M059J (cell line): ENCODE measurements around the gene KREMEN2. TPM values are rescaled to one million over a fixed set of nuclear protein-coding genes. Genes with fewer than 3 reads are reported as not detected.
"Not testable (repeated sequence)": the region's sequence is repeated elsewhere in the genome, so short reads cannot be mapped to it uniquely, and the experiment has no call there.

ENCODE experiments used
- DNase-seq: peaks from one replicate; pipeline ENCODE4 v3.0.0-alpha.2; 2012; ENCODE audit warnings: low read depth
- total RNA-seq: library from RNA; depleted of rRNA; stranded (reverse); fragments of >200 nt; shearing (Covaris generic); gene quantifications from 2 replicates; pipeline ENCODE4 v1.2.3, GENCODE V29; 2014; rRNA removed

KREMEN2 gene, protein sequence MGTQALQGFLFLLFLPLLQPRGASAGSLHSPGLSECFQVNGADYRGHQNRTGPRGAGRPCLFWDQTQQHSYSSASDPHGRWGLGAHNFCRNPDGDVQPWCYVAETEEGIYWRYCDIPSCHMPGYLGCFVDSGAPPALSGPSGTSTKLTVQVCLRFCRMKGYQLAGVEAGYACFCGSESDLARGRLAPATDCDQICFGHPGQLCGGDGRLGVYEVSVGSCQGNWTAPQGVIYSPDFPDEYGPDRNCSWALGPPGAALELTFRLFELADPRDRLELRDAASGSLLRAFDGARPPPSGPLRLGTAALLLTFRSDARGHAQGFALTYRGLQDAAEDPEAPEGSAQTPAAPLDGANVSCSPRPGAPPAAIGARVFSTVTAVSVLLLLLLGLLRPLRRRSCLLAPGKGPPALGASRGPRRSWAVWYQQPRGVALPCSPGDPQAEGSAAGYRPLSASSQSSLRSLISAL
- 2.1 and 6.3 TPM in 2 replicates for total RNA-seq

DNA sequence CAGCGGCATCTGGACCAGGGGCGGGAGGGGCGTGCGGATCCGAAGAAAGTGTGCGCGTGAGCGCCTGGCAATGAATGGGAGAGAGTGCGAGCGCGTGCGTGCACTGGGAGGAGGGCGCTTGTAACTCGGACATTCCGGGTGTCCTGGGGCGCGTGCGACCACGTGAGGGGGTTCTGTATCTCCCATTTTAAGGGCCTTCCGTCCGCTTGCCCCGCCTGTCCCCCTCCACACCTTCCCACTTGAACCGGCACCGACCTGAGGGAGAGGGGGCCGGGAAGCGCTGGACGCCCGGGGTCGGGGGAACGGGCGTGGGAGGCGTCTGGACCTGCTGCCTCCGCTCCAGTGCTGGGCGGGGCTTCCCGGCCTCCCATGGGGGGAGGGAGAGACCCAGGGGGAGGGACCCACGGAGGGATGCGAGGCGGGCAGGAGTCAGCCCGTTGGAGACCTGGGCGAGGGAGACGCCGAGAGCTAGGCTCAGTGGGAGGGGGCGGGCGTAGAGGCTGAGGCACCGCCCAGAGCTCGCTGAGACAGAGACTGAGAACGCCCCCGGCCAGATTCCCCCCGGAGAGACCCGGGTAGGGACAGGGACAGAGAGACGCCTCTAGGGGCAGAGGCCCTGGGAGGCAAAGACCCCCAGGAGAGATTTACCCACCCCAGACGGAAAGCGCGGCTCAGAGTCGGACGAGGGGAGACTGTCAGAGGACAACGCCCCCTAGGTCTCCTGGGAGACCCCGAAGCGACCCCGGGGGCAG, at the start of gene KREMEN2:
TSS of gene KREMEN2 (plus strand) at position 553 of the 752 bp plus-strand sequence. CDS start 246 bp downstream, outside the sequence.
- peak; percentile 65 for DNase-seq

DNA sequence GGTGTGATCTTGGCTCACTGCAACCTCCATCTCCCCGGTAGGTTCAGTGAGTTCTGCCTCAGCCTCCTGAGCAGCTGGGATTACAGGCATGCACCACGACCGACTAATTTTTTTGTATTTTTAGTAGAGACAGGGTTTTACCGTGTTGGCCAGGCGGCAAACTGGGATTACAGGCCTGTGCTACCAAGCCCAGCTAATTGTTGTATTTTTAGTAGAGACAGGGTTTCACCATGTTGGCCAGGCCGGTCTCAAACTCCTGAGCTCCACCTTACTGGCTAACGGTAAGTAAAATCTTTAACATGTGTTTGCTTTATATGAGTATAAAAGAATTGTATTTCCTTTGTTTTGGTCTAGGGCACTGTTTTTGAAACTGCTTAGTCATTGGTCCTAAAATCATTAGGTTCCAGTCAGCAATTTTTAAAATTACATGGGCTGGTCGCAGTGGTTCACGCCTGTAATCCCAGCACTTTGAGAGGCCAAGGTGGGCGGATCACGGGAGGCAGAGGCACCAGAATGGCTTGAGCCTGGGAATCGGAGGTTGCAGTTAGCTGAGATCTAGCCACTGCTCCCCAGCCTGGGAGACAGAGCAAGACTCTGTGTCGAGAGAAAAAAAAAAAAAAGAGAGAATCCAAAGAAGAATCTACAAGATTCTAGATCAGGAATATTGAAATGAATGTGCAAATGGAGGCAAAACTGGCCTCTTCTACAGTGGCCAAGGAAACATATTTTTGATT, 48.7 kb upstream of the KREMEN2 start:
- peak; percentile 13 for DNase-seq

DNA sequence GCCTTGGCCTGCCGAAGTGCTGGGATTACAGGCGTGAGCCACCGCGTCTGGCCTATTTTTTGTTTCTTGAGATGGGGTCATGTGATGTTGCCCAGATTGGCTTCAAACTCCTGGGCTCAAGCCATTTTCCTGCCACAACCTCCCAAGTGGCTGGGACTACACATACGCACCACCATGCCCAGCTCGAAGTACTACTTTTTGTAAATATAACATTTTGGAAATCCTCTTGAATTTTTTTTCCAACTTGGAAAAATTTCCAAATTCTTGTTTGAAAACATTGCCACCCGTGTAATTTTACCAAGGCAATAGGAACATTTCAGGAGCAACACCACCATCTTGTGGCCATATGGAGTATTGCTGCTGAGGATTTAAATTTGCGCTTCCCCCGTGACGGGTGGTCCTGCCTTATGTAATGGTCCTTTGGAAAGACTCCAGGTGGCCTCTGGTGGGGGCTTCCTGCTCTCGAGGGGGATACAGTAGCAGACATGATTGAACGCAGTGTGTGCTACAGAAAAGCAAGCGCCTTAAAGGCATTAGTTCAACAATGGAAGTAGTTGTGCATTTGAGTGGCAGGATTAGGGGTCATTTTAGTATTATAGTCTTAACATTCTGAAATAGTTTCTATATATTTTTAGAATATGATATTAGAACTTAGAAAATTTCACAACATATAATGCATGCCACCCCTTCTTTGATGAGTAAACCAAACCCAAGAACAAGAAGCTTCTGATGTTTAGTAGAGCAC, 44.4 kb upstream of the KREMEN2 start:
- peak; percentile 54 for DNase-seq

DNA sequence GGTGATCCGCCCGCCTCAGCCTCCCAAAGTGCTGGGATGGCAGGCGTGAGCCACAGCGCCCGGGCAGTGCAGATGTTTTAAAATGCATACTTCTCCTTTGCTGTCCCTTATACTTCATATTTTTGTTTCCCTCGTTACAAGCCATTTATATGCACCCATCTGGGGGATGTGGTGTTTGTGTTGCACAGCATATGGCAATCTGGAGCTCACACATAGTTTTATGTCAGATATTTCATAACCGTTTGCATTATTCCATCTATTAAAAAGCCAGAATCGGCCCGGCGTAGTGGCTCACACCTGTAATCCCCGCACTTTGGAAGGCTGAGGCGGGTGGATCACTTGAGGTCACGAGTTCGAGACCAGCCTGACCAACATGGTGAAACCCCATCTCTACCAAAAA, 40.6 kb upstream of the KREMEN2 start:
- DNase-seq = no peak

DNA sequence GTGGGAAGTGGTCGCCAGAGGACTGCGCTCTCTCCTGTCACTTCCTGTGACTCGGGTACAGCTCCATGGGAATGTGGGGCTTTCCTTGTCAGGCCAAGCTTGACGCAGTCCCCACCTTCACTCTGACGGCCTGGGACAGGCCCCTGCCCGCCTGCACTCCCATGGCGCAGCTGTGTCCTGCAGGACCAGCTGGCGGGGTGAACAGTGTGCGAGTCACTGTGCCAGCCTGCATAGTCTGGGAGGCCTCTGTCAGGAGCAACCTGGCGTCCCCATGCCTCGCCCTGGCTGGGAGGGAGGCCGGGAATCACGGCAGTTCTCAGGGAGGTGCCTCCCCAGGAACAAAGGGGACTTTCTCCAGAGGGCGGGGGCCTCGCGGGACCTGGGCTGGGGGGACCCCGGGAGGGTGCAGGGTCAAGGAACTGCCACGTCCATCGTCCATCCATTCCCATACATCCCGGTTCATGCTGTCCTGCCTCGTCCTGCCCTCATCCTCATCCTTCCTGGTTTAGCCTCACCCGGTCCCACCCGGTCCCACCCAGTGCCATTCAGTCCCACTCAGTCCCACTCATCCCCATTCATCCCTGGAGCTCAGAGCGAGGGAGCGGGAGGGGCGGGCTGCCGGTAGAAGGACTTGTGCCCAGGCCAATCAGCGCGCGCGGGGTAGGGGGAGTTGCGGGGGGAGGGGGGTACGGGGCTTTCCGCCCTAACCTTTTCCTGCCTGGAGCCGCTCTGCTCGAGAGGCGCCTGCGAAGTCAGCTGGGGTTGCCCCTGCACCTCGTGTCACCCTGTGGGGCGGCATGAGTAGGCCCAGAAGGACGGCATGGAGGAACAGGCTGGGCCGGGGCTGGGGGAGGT, 38.9 kb upstream of the KREMEN2 start:
- DNase-seq = no peak

DNA sequence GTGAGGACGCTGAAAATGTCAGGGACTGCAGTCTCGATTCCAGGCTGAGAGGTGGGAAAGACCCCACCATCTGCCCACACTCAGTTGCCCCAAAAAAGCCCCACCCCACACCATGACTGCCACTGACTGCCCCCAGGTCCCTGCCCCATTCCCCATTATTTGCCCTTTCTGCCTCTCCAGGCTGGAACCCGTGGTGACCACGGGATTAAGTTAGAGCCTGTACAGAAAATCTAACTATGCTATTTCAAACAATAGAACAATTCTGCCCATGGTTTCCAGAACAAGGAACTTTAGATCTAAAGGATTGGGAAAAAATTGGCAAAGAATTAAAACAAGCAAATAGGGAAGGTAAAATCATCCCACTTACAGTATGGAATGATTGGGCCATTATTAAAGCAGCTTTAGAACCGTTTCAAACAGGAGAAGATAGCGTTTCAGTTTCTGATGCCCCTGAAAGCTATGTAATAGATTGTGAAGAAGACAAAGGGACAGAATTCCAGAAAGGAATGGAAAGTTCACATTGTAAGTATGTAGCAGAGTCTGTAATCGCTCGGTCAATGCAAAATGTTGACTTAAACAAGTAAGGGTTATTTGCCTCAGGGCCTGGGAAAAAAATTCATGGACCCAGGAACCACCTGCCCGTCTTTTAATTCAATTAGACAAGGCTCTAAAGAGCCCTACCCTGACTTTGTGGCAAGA, 38.0 kb upstream of the KREMEN2 start:
- no peak for DNase-seq

DNA sequence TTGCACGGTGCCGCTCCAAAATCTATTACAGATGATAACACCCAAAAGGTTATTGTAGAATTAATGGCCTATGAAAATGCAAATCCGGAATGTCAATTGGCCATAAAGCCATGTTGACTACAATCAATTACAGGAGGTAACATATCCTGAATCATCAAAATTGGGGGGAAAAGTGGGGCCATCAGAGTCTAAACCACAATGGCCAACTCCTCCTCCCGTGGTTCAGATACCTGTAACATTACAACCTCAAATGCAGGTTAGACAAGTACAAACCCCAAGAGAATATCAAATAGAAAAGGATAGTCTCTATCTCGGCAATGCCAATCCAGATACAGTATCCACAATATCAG, 37.5 kb upstream of the KREMEN2 start:
- DNase-seq = no peak

DNA sequence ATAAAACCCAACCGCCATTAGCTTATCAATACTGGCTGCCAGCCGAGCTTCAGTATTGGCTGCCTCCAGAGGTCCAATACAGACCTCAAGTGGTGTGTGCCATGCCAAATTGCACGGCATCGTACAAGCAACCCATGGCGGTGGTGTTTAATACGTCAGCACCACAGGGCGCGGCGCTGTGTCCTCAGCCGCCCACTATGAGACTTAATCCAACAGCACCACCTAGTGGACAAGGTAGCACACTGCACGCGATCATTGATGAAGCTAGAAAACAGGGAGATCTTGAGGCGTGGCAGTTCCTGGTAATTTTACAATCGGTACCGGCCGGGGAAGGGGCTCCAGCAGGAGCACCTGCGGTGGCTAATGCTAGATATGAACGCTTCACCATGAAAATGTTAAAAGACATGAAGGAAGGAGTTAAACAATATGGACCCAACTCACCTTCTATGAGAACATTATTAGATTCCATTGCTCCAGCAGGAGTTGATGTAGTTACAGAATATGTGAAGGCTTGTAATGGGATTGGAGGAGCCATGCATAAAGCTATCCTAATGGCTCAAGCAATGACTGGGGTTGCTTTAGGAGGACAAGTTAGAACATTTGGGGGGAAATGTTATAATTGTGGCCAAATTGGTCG, 36.9 kb upstream of the KREMEN2 start:
- peak; percentile 80 for DNase-seq

DNA sequence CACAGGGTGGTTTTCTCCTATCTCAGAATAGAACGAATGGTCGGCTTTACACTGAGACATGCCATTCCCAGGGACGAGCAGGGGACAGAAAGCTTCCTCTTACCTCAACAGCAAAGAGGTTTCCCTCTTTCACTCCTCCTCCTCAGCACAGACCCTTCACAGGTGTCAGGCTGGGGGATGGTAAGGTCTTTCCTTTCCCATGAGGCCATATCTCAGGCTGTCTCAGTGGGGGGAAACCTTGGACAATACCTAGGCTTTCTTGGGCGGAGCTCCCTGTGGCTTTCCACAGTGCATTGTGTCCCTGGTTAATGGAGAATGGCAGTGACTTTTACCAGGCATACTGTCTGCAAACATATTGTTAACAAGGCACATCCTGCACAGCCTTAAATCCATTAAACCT, 35.9 kb upstream of the KREMEN2 start:
- not testable (repeated sequence) for DNase-seq

DNA sequence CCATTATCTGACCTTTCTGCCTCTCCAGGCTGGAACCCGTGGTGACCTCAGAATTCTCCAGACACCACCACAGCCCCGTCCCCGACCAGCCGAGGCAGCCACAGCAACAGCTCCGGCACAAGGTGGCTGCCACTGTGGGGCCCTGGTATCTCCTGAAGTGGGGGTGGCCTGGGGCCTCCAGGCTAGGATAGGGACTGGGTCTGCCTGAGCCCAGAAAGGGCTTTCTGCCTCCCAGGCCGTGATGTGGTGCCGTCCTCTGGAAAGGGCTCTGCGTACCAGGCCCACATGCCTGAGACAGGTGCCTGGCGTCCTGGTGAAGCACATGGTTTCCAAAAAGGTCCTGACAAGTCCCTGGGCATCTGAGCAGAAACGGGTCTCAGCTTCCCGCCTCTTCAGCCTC, 35.3 kb upstream of the KREMEN2 start:
- no peak for DNase-seq

DNA sequence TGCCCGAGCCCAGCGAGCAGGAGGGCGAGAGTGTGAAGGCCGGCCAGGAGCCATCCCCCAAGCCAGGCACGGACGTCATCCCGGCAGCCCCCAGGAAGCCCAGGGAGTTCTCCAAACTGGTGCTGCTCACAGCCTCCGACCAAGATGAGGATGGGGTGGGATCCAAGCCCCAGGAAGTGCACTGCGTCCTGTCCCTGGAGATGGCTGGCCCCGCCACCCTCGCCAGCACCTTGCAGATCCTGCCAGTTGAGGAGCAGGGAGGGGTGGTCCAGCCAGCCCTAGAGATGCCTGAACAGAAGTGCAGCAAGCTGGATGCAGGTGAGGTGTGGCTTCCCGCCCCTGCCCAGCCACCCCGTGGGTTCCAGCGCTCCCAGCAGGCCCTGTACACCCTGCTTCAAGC, 34.4 kb upstream of the KREMEN2 start:
- DNase-seq = no peak

DNA sequence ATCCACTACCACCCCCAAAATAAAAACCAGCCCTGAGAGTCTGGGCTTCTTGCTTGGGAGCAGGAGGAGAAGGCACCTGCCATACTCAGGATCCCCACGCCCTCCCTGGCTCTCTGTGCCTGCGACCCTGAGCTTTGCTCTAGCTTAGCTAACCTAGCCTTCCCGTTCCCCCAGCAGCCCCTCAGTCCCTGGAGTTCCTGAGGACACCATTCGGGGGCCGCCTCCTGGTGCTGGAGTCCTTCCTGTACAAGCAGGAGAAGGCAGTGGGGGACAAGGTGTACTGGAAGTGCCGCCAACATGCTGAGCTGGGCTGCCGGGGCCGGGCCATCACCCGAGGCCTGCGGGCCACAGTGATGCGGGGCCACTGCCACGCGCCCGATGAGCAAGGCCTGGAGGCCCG, 33.8 kb upstream of the KREMEN2 start:
- DNase-seq = no peak

DNA sequence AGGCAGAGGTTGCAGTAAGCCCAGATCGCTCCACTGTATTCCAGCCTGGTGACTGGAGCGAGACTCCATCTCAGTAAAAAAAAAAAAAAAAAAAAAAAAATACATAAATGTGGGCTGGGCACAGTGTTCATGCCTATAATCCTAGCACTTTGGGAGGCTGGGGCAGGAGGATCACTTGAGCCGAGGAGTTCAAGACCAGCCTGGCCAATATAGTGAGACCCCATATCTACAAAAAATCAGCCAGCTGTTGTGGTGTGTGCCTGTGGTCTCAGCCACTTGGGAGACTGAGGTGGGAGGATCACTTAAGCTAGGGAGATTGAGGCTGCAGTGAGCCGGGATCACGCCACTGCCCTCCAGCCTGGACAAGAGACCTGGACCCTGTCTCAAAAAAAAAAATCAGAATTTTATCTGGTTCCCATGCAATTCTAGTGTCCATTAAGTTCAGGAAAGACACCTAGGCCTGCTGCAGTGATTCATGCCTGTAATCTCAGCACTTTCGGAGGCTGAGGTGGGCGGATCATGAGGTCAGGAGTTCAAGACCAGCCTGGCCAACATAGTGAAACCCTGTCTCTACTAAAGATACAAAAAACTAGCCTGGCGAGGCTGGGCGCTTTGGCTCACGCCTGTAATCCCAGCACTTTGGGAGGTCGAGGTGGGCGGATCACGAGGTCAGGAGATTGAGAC, 32.7 kb upstream of the KREMEN2 start:
- DNase-seq = not testable (repeated sequence)

DNA sequence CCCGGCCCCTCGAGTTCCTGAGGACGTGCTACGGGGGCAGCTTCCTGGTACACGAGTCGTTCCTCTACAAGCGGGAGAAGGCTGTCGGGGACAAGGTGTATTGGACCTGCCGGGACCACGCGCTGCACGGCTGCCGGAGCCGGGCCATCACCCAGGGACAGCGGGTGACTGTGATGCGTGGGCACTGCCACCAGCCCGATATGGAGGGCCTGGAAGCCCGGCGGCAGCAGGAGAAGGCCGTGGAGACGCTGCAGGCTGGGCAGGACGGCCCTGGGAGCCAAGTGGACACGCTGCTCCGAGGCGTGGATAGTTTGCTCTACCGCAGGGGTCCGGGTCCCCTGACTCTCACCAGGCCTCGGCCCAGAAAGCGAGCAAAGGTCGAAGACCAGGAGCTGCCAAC, 30.9 kb upstream of the KREMEN2 start:
- DNase-seq = no peak

DNA sequence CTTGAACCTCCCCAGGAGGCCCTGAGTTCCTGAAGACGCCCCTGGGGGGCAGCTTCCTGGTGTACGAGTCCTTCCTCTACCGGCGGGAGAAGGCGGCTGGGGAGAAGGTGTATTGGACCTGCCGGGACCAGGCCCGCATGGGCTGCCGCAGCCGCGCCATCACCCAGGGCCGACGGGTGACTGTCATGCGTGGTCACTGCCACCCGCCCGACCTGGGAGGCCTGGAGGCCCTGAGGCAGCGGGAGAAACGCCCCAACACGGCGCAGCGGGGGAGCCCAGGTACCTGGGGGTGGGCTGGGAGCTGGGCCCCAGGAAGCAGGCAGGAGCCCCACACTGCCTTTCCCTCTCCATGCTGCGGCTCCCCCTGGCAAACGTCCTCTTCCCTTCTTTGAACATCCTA, 30.4 kb upstream of the KREMEN2 start:
- no peak for DNase-seq

DNA sequence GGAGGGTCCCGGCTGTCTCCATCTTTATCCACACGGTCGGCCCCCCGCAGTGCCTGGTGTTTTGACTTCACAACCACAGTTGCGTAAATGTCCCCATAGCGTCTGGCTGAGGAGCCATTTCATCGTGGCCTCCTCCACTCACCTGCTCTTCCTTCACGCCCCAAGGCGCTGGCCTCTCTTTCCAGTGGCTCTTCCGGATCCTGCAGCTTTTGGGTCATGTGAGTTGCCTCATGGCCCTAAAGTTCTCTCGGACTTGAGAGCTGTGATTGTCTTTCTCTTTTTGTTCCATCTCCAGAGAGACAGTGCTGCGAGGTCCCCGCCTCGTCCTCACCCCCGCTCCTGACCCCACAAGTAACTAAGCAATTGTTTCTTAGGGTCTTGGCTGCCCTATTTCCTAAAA, 29.6 kb upstream of the KREMEN2 start:
- DNase-seq = no peak

DNA sequence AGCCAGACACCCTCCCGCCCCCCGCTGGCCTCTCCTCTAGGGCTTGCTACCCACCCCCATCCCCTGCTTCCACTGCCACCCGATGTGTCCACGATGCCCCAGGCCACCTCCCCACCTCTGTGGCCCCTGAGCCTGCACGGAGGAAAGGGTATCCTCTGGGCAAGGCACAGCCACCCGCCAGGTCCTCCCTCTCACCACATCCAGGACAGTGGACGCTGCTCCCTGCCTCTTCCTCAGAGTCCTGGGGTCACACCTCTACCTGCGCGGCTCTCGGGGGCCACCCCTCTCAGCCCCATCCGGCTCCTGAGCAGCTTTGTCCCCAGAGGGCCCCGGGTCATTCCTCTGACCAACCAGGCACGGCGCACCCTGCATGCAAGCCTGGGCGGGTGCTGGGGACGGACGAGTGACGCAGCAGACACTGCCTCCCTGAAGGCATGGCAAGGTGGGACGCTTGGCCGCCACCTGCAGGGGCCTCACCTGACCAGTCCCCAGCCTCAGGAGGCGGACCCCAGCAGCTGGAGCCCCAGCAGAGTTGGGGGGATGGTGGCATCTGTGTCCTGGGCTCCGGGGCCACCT, 27.6 kb upstream of the KREMEN2 start:
- DNase-seq = no peak

DNA sequence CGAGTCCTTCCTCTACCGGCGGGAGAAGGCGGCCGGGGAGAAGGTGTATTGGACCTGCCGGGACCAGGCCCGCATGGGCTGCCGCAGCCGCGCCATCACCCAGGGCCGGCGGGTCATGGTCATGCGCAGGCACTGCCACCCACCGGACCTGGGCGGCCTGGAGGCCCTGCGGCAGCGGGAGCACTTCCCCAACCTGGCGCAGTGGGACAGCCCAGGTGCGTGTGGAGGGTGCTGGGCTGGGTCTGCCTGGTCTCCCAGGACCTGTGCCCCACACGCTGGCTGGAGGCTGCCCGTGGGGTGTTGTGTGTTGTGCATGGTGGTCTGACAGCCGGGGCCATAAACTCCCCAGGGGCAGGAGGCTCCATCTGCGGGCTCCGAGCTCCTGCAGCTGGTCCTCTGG, 26.9 kb upstream of the KREMEN2 start:
- no peak for DNase-seq

DNA sequence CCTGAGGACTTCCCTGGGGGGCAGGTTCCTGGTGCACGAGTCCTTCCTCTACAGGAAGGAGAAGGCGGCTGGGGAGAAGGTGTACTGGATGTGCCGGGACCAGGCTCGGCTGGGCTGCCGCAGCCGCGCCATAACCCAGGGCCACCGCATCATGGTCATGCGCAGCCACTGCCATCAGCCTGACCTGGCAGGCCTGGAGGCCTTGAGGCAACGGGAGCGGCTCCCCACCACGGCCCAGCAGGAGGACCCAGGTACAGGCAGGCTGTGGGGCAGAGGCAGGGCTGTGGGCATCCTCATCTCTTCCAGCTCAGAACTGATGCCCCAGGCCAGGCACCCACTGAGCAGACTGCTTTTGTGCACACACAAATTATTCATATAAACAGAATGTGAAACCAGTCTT, 25.9 kb upstream of the KREMEN2 start:
- no peak for DNase-seq
